ENCODE measurements around the gene CERS6.

DNA sequence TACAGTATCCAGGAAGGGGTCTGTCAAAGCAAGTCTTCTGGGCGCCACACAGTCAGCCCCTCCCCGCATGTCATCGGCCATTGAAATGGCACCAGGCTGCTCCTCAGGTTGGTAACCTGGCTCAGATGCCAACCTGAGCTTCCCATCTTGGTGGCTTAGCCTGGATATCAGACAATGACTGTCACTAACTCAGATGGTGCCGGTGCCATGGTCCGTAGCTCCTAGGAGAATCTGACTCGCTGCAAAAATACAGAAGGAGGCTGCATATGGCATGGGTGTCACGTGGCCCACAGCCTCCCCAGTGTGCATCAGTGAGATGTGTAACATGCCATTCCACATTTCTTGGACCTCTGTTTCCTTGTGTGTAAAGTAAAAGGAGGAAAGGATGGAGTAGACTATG is 349.5 kb downstream of the CERS6 start:
- no peak for TF ChIP-seq TAF1 (IDR thresholded peaks at IDR 0.05; ENCODE audit: low read depth, low read length)
- TF ChIP-seq POLR2AphosphoS5 (IDR thresholded peaks at IDR 0.05; ENCODE audit: low read depth, low read length), result no peak
